HepG2 (cell line): Measurements from ENCODE around the gene FAM83C. TPM values are rescaled to one million over a fixed set of nuclear protein-coding genes. Genes with fewer than 3 reads are reported as not detected.

Experiments
- CBX1 ChIP-seq: IDR thresholded peaks from one replicate; pipeline ENCODE4 v1.6.1; 2016; ENCODE audit warnings: antibody characterized with exemption, low read depth
- FOXC1 ChIP-seq: sonication (generic); formaldehyde crosslinking; IDR thresholded peaks from 2 replicates; pipeline ENCODE4 v1.8.0; 2022; ENCODE audit warnings: mild to moderate bottlenecking, missing genetic modification reagents, borderline replicate concordance
- FOXK1 ChIP-seq: sonication (generic); formaldehyde crosslinking; IDR thresholded peaks from 2 replicates; pipeline ENCODE4 v1.4.0; 2020; ENCODE audit warnings: low read depth, missing genetic modification reagents, borderline replicate concordance
- GATA4 ChIP-seq: sonication (generic); IDR thresholded peaks from 2 replicates; pipeline ENCODE4 v1.6.1; 2016; ENCODE audit warnings: antibody characterized with exemption, low read depth, borderline replicate concordance
- GTF3A ChIP-seq: sonication (generic); formaldehyde crosslinking; conservative IDR thresholded peaks from 2 replicates; pipeline ENCODE4 v1.4.0; 2020; ENCODE audit warnings: mild to moderate bottlenecking, missing genetic modification reagents
- HHEX ChIP-seq: IDR thresholded peaks from 2 replicates; pipeline ENCODE4 v1.6.1; 2016; ENCODE audit warnings: control low read depth
- IRF2 ChIP-seq: IDR thresholded peaks from 2 replicates; pipeline ENCODE4 v1.6.1; 2018; ENCODE audit warnings: missing genetic modification reagents, missing compliant biosample characterization
- MED1 ChIP-seq: sonication (generic); formaldehyde crosslinking; IDR thresholded peaks from 2 replicates; pipeline ENCODE4 v1.4.0; 2020; ENCODE audit warnings: missing genetic modification reagents
- PTBP1 ChIP-seq: fragments of 200-400 bp; formaldehyde crosslinking; IDR thresholded peaks from 2 replicates; pipeline ENCODE4 v1.6.1; 2018; ENCODE audit warnings: low read length, low read depth; ENCODE audit not compliant: poor library complexity, severe bottlenecking
- TBP ChIP-seq: sonication (generic); formaldehyde crosslinking; IDR thresholded peaks from 2 replicates; pipeline ENCODE4 v1.5.0; 2020; ENCODE audit warnings: missing genetic modification reagents
- ZMYM4 ChIP-seq: sonication (generic); formaldehyde crosslinking; IDR thresholded peaks from 2 replicates; pipeline ENCODE4 v1.8.1; 2023; ENCODE audit warnings: mild to moderate bottlenecking, missing genetic modification reagents
- ZNF225 ChIP-seq: sonication (generic); formaldehyde crosslinking; IDR thresholded peaks from 2 replicates; pipeline ENCODE4 v1.4.0; 2020; ENCODE audit warnings: mild to moderate bottlenecking, missing genetic modification reagents
- ZNF234 ChIP-seq: sonication (generic); formaldehyde crosslinking; conservative IDR thresholded peaks from 2 replicates; pipeline ENCODE4 v1.5.1; 2020; ENCODE audit warnings: mild to moderate bottlenecking, missing genetic modification reagents
- ZNF468 ChIP-seq: sonication (generic); formaldehyde crosslinking; IDR thresholded peaks from 2 replicates; pipeline ENCODE4 v1.8.0; 2022; ENCODE audit warnings: mild to moderate bottlenecking, moderate library complexity, missing genetic modification reagents
- ZNF556 ChIP-seq: sonication (generic); formaldehyde crosslinking; IDR thresholded peaks from 2 replicates; pipeline ENCODE4 v1.4.0; 2020; ENCODE audit warnings: mild to moderate bottlenecking, missing genetic modification reagents, borderline replicate concordance
- ZNF746 ChIP-seq: sonication (generic); formaldehyde crosslinking; IDR thresholded peaks from 2 replicates; pipeline ENCODE4 v1.8.0; 2022; ENCODE audit warnings: mild to moderate bottlenecking, missing genetic modification reagents
- ZNF747 ChIP-seq: sonication (generic); formaldehyde crosslinking; IDR thresholded peaks from 2 replicates; pipeline ENCODE4 v1.8.1; 2023; ENCODE audit warnings: missing genetic modification reagents, mild to moderate bottlenecking, borderline replicate concordance
- ZNF841 ChIP-seq: sonication (generic); formaldehyde crosslinking; IDR thresholded peaks from 2 replicates; pipeline ENCODE4 v1.8.1; 2023; ENCODE audit warnings: missing genetic modification reagents, borderline replicate concordance
- polyA plus RNA-seq, 8 experiments: library from polyadenylated mRNA; depleted of rRNA in 3 of 8; stranded (reverse) in 7 of 8; unstranded in 1 of 8; fragments of >200 nt; fragmentation: Illumina TruSeq in 4 of 8; extraction: Trizol in 4 of 8; gene quantifications; 2 replicates each; pipeline versions ENCODE4 v1.2.1 to v1.2.3, GENCODE V29; 2011 to 2016; ENCODE audit warnings: low read depth in 4 of 8, missing spikeins in 1 of 8, mixed read lengths in 1 of 8; ENCODE audit not compliant: insufficient read depth in 1 of 8
- total RNA-seq, 5 experiments: library from RNA; depleted of rRNA; stranded (reverse); fragments of >200 nt; fragmentation: Illumina TruSeq; extraction: Trizol; gene quantifications; 2 replicates each; pipeline ENCODE4 v1.2.3, GENCODE V29; 2016; ENCODE audit warnings: low read depth in 1 of 5
- TF ChIP-seq, protein P1 (sequence below): sonication (generic); formaldehyde crosslinking; IDR thresholded peaks from 2 replicates; pipeline ENCODE4 v1.5.1; 2020; ENCODE audit warnings: missing genetic modification reagents, mild to moderate bottlenecking, borderline replicate concordance
- TF ChIP-seq, protein P2 (sequence below): sonication (generic); formaldehyde crosslinking; IDR thresholded peaks from 2 replicates; pipeline ENCODE4 v1.5.0; 2020; ENCODE audit warnings: mild to moderate bottlenecking, missing genetic modification reagents
- TF ChIP-seq, protein P3 (sequence below): sonication (generic); IDR thresholded peaks from 2 replicates; pipeline ENCODE4 v1.6.1; 2016; ENCODE audit warnings: low read depth, borderline replicate concordance
- TF ChIP-seq, protein P4 (sequence below): sonication (generic); formaldehyde crosslinking; IDR thresholded peaks from 2 replicates; pipeline ENCODE4 v1.8.0; 2022; ENCODE audit warnings: missing genetic modification reagents, mild to moderate bottlenecking, borderline replicate concordance
- TF ChIP-seq, protein P5 (sequence below): sonication (generic); formaldehyde crosslinking; IDR thresholded peaks from 2 replicates; pipeline ENCODE4 v1.4.0; 2020; ENCODE audit warnings: missing genetic modification reagents

Gene FAM83C
- total and polyA plus RNA-seq, 2 of the 13 experiments (the other 11 are each of a cell fraction or from before 2014, with no cell fraction given) = 0.04 TPM; not detected in 1

DNA sequence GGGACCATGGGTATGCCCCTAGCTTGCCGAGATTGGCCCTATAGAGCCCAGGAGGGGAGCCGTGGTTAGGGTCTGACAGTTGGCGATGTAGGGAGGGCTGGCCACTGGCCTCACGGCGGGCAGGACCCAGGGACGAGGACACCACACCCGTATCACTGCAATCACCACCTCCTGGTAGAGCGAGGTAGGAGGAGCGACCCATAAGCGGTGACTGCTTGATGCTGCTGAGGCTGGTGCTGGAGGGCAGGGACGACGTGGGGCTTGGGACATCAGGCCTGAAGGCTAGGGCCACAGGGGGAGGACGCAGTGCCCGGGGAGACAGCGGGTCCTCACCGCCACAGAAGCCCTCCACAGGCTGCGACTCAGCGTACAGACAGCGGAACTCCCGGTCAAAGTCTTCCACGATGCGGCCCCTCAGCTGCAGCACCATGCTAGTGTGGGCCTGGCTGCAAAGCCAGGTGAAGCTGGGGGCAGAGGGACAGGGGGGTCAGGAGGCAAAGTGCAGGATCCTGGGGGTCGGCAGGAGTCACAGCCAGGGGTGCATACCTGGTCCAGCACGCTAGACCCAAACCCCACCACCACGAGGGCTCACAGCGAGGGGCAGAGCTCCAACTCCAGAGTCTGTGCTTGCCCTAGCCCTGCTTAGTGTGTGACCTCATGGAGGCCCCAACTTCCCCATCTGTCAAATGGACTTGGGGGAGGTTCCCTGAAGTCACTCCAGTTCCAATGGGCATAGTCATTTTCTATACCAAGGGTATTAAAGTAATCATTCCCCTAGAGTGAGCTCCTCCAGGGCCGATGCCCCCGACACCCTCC, 4.5 kb downstream of the FAM83C start (continued):
- TF ChIP-seq, protein P1, sequence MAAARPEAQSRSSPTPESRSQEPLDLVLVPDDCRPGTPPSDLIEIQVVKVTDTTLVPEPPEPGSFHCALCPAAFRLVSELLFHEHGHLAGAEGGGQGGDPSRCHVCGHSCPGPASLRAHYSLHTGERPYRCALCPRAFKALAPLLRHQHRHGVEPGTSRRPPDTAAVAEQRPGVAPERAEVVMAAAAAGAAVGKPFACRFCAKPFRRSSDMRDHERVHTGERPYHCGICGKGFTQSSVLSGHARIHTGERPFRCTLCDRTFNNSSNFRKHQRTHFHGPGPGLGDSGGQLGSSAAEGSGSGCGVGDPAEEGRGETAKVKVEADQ = no peak
- TF ChIP-seq ZNF225 (CRISPR knock-in tag) (peak; percentile 51; the same call in 1 of the 2 replicates), FOXK1 (CRISPR knock-in tag) (no peak), ZNF556 (CRISPR knock-in tag) (peak; percentile 77), ZNF747 (no peak), TBP (CRISPR knock-in tag) (no peak), ZNF841 (CRISPR knock-in tag) (no peak), ZNF746 (0 out of 2 replicates have a peak, but pooled peaks have one; percentile 38), MED1 (CRISPR knock-in tag) (no peak), PTBP1 (no peak), GATA4 (no peak), IRF2 (CRISPR knock-in tag) (no peak), ZNF234 (CRISPR knock-in tag) (no peak), CBX1 (no peak), ZMYM4 (no peak), GTF3A (CRISPR knock-in tag) (peak; percentile 48; the same call in 1 of the 2 replicates), FOXC1 (0 out of 2 replicates have a peak, but pooled peaks have one; percentile 61), HHEX (no peak), ZNF468 (0 out of 2 replicates have a peak, but pooled peaks have one; percentile 19)
- TF ChIP-seq, protein P2, sequence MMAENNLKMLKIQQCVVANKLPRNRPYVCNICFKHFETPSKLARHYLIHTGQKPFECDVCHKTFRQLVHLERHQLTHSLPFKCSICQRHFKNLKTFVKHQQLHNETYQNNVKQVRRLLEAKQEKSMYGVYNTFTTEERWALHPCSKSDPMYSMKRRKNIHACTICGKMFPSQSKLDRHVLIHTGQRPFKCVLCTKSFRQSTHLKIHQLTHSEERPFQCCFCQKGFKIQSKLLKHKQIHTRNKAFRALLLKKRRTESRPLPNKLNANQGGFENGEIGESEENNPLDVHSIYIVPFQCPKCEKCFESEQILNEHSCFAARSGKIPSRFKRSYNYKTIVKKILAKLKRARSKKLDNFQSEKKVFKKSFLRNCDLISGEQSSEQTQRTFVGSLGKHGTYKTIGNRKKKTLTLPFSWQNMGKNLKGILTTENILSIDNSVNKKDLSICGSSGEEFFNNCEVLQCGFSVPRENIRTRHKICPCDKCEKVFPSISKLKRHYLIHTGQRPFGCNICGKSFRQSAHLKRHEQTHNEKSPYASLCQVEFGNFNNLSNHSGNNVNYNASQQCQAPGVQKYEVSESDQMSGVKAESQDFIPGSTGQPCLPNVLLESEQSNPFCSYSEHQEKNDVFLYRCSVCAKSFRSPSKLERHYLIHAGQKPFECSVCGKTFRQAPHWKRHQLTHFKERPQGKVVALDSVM (CRISPR knock-in tag) = no peak
- TF ChIP-seq, protein P3, sequence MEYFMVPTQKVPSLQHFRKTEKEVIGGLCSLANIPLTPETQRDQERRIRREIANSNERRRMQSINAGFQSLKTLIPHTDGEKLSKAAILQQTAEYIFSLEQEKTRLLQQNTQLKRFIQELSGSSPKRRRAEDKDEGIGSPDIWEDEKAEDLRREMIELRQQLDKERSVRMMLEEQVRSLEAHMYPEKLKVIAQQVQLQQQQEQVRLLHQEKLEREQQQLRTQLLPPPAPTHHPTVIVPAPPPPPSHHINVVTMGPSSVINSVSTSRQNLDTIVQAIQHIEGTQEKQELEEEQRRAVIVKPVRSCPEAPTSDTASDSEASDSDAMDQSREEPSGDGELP = peak; percentile 19; the same call in 1 of the 2 replicates
- TF ChIP-seq, protein P4, sequence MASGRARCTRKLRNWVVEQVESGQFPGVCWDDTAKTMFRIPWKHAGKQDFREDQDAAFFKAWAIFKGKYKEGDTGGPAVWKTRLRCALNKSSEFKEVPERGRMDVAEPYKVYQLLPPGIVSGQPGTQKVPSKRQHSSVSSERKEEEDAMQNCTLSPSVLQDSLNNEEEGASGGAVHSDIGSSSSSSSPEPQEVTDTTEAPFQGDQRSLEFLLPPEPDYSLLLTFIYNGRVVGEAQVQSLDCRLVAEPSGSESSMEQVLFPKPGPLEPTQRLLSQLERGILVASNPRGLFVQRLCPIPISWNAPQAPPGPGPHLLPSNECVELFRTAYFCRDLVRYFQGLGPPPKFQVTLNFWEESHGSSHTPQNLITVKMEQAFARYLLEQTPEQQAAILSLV (CRISPR knock-in tag) = peak; percentile 74; the same call in 1 of the 2 replicates
- TF ChIP-seq, protein P5, sequence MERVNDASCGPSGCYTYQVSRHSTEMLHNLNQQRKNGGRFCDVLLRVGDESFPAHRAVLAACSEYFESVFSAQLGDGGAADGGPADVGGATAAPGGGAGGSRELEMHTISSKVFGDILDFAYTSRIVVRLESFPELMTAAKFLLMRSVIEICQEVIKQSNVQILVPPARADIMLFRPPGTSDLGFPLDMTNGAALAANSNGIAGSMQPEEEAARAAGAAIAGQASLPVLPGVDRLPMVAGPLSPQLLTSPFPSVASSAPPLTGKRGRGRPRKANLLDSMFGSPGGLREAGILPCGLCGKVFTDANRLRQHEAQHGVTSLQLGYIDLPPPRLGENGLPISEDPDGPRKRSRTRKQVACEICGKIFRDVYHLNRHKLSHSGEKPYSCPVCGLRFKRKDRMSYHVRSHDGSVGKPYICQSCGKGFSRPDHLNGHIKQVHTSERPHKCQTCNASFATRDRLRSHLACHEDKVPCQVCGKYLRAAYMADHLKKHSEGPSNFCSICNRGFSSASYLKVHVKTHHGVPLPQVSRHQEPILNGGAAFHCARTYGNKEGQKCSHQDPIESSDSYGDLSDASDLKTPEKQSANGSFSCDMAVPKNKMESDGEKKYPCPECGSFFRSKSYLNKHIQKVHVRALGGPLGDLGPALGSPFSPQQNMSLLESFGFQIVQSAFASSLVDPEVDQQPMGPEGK (CRISPR knock-in tag) = no peak
